ENCODE measurements around the gene KRTAP5-5. TPM values are rescaled to one million over a fixed set of nuclear protein-coding genes. Genes with fewer than 3 reads are reported as not detected.

The KRTAP5-5 gene
- total and polyA plus RNA-seq, 2 experiments from 2014 or later = not detected

DNA sequence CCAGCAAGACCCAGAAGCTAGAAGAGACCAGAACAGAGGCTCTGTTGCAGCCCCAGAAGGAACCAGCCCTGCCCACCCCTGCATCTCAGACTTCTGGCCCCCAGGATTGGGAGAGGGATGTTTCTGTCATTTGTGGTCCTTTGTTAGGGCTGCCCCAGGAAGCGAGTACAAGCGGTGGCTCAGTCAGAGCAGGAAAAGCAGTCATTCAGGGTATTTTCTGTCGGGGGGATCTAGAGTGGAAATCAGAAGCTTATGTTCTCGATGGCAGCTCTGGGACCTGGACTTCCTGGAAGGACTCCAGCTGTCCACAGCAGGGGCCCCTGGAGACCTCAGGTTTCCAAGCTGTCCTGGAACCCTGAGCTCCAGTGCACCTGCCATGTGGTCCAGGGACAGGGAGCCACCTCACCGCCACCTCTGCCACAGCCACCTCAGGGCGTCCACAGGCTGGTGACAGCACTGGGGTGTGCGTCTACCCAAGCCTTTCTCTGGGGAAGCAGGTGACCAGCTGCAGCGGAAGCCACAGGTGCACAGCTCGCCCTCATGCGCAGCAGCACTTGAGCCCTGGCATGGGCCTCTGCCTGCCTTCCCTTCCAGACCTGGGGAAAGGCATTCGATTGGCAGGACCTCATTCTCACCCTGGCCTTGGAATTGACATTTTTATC is 2.6 kb downstream of the KRTAP5-5 start:
- peaks cover 4% of the 10 kb centered on the region; the same call in 1 of the 3 replicates for H3K4me1 Mint-ChIP-seq
- H3K9me2 ChIP-seq (ENCODE audit: insufficient read depth) = no peaks in the 10 kb centered on the region

More for the DNA sequence above, 2.6 kb downstream of the KRTAP5-5 start:
- no peak for TF ChIP-seq NANOG (IDR thresholded peaks at IDR 0.05; ENCODE audit: borderline replicate concordance)
- TF ChIP-seq ZNF114 (CRISPR knock-in tag; IDR thresholded peaks at IDR 0.05) = no peak
- TF ChIP-seq JUNB (IDR thresholded peaks at IDR 0.05; ENCODE audit: unreplicated experiment) = no peak
- TF ChIP-seq, protein P1, sequence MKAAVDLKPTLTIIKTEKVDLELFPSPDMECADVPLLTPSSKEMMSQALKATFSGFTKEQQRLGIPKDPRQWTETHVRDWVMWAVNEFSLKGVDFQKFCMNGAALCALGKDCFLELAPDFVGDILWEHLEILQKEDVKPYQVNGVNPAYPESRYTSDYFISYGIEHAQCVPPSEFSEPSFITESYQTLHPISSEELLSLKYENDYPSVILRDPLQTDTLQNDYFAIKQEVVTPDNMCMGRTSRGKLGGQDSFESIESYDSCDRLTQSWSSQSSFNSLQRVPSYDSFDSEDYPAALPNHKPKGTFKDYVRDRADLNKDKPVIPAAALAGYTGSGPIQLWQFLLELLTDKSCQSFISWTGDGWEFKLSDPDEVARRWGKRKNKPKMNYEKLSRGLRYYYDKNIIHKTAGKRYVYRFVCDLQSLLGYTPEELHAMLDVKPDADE (IDR thresholded peaks at IDR 0.05) = no peak
- TF ChIP-seq STAT1 (IDR thresholded peaks at IDR 0.05; ENCODE audit: unreplicated experiment) = no peak
- TF ChIP-seq ZNF331 (CRISPR knock-in tag; IDR thresholded peaks at IDR 0.05; ENCODE audit: low read depth) = no peak
- no peak for TF ChIP-seq POLR2AphosphoS5 (IDR thresholded peaks at IDR 0.05; ENCODE audit: low read depth)
- no peak for TF ChIP-seq EZH2phosphoT487 (IDR thresholded peaks at IDR 0.05; ENCODE audit: unreplicated experiment)
- TF ChIP-seq, protein P2, sequence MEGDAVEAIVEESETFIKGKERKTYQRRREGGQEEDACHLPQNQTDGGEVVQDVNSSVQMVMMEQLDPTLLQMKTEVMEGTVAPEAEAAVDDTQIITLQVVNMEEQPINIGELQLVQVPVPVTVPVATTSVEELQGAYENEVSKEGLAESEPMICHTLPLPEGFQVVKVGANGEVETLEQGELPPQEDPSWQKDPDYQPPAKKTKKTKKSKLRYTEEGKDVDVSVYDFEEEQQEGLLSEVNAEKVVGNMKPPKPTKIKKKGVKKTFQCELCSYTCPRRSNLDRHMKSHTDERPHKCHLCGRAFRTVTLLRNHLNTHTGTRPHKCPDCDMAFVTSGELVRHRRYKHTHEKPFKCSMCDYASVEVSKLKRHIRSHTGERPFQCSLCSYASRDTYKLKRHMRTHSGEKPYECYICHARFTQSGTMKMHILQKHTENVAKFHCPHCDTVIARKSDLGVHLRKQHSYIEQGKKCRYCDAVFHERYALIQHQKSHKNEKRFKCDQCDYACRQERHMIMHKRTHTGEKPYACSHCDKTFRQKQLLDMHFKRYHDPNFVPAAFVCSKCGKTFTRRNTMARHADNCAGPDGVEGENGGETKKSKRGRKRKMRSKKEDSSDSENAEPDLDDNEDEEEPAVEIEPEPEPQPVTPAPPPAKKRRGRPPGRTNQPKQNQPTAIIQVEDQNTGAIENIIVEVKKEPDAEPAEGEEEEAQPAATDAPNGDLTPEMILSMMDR (conservative IDR thresholded peaks at IDR 0.05; ENCODE audit: low read depth in 2 of 2) = no peak
- TF ChIP-seq EZH2 (IDR thresholded peaks at IDR 0.05; ENCODE audit: low read depth, unreplicated experiment) = no peak
- TF ChIP-seq, protein P3, sequence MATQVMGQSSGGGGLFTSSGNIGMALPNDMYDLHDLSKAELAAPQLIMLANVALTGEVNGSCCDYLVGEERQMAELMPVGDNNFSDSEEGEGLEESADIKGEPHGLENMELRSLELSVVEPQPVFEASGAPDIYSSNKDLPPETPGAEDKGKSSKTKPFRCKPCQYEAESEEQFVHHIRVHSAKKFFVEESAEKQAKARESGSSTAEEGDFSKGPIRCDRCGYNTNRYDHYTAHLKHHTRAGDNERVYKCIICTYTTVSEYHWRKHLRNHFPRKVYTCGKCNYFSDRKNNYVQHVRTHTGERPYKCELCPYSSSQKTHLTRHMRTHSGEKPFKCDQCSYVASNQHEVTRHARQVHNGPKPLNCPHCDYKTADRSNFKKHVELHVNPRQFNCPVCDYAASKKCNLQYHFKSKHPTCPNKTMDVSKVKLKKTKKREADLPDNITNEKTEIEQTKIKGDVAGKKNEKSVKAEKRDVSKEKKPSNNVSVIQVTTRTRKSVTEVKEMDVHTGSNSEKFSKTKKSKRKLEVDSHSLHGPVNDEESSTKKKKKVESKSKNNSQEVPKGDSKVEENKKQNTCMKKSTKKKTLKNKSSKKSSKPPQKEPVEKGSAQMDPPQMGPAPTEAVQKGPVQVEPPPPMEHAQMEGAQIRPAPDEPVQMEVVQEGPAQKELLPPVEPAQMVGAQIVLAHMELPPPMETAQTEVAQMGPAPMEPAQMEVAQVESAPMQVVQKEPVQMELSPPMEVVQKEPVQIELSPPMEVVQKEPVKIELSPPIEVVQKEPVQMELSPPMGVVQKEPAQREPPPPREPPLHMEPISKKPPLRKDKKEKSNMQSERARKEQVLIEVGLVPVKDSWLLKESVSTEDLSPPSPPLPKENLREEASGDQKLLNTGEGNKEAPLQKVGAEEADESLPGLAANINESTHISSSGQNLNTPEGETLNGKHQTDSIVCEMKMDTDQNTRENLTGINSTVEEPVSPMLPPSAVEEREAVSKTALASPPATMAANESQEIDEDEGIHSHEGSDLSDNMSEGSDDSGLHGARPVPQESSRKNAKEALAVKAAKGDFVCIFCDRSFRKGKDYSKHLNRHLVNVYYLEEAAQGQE (IDR thresholded peaks at IDR 0.05; ENCODE audit: unreplicated experiment) = no peak
- TF ChIP-seq, protein P4, sequence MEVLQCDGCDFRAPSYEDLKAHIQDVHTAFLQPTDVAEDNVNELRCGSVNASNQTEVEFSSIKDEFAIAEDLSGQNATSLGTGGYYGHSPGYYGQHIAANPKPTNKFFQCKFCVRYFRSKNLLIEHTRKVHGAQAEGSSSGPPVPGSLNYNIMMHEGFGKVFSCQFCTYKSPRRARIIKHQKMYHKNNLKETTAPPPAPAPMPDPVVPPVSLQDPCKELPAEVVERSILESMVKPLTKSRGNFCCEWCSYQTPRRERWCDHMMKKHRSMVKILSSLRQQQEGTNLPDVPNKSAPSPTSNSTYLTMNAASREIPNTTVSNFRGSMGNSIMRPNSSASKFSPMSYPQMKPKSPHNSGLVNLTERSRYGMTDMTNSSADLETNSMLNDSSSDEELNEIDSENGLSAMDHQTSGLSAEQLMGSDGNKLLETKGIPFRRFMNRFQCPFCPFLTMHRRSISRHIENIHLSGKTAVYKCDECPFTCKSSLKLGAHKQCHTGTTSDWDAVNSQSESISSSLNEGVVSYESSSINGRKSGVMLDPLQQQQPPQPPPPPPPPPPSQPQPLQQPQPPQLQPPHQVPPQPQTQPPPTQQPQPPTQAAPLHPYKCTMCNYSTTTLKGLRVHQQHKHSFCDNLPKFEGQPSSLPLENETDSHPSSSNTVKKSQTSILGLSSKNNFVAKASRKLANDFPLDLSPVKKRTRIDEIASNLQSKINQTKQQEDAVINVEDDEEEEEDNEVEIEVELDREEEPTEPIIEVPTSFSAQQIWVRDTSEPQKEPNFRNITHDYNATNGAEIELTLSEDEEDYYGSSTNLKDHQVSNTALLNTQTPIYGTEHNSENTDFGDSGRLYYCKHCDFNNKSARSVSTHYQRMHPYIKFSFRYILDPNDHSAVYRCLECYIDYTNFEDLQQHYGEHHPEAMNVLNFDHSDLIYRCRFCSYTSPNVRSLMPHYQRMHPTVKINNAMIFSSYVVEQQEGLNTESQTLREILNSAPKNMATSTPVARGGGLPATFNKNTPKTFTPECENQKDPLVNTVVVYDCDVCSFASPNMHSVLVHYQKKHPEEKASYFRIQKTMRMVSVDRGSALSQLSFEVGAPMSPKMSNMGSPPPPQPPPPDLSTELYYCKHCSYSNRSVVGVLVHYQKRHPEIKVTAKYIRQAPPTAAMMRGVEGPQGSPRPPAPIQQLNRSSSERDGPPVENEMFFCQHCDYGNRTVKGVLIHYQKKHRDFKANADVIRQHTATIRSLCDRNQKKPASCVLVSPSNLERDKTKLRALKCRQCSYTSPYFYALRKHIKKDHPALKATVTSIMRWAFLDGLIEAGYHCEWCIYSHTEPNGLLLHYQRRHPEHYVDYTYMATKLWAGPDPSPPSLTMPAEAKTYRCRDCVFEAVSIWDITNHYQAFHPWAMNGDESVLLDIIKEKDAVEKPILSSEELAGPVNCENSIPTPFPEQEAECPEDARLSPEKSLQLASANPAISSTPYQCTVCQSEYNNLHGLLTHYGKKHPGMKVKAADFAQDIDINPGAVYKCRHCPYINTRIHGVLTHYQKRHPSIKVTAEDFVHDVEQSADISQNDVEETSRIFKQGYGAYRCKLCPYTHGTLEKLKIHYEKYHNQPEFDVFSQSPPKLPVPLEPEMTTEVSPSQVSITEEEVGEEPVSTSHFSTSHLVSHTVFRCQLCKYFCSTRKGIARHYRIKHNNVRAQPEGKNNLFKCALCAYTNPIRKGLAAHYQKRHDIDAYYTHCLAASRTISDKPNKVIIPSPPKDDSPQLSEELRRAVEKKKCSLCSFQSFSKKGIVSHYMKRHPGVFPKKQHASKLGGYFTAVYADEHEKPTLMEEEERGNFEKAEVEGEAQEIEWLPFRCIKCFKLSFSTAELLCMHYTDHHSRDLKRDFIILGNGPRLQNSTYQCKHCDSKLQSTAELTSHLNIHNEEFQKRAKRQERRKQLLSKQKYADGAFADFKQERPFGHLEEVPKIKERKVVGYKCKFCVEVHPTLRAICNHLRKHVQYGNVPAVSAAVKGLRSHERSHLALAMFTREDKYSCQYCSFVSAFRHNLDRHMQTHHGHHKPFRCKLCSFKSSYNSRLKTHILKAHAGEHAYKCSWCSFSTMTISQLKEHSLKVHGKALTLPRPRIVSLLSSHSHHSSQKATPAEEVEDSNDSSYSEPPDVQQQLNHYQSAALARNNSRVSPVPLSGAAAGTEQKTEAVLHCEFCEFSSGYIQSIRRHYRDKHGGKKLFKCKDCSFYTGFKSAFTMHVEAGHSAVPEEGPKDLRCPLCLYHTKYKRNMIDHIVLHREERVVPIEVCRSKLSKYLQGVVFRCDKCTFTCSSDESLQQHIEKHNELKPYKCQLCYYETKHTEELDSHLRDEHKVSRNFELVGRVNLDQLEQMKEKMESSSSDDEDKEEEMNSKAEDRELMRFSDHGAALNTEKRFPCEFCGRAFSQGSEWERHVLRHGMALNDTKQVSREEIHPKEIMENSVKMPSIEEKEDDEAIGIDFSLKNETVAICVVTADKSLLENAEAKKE (CRISPR knock-in tag; IDR thresholded peaks at IDR 0.05) = no peak
- TF ChIP-seq CREB1 (CRISPR knock-in tag; IDR thresholded peaks at IDR 0.05; ENCODE audit: low read depth) = no peak
- Mint-ChIP-seq H3K36me3 (ENCODE audit: low read depth) (no peaks in the 10 kb centered on the region; the same call in 2 of the 3 replicates), H3K4me3 (no peak overlapping the region), H3K27me3 (ENCODE audit: insufficient read depth, low read depth, poor library complexity) (peaks cover 27% of the 10 kb centered on the region), H3K27ac (no peak overlapping the region), H3K9me3 (no peaks in the 10 kb centered on the region)
- DNase-seq (ENCODE audit: low spot score) = no peak
- Histone ChIP-seq H3K4me1 (ENCODE audit: insufficient read depth) (peaks cover 3% of the 10 kb centered on the region; the same call in 1 of the 2 replicates), H3K36me3 (ENCODE audit: insufficient read depth) (no peaks in the 10 kb centered on the region), H3K4me2 (no peak overlapping the region), H3K4me3 (no peak overlapping the region), H4K20me1 (replicated peaks; ENCODE audit: insufficient read depth) (no peaks in the 10 kb centered on the region), H3K27me3 (ENCODE audit: insufficient read depth) (no peaks in the 10 kb centered on the region), H2AFZ (no peak overlapping the region), H3K79me2 (replicated peaks; ENCODE audit: insufficient read depth) (no peaks in the 10 kb centered on the region), H3F3A (replicated peaks; ENCODE audit: low read depth) (no peaks in the 10 kb centered on the region), H3K27ac (ENCODE audit: low read depth) (no peak overlapping the region)
- ATAC-seq = no peak
